C4-2B (cell line): ENCODE results near the gene ITIH5.

Experiments used
- H3K27ac ChIP-seq: fragments of 450-650 bp; 2 replicates; pipeline ENCODE4 v1.5.1; 2017
- CTCF ChIP-seq: fragments of 450-650 bp; conservative IDR thresholded peaks from 2 replicates; pipeline ENCODE4 v1.5.1; 2017; ENCODE audit warnings: mild to moderate bottlenecking
- ZFX ChIP-seq: fragments of 450-650 bp; IDR thresholded peaks from 2 replicates; pipeline ENCODE4 v1.6.1; 2017

Gene ITIH5

DNA sequence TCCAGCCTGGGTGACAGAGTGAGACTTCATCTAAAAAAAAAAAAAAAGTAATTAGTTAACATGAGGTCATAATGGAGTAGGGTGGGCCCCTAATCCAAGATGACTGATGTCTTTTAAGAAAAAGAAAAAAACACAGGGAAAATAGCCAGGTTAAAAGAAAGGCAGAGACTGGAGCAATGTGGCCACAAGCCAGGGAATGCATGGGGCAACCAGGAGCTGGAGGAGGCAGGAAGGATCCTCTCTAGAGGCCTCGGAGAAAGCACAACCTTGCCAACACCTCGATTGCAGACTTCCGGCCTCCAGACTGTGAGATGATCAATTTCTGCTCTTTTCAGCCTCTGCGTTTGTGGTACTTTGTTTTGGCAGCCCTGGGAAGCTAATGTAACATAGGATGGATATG, 121.5 kb downstream of the ITIH5 start:
- no peak overlapping the region for H3K27ac ChIP-seq
- TF ChIP-seq ZFX = no peak
- TF ChIP-seq CTCF = no peak

DNA sequence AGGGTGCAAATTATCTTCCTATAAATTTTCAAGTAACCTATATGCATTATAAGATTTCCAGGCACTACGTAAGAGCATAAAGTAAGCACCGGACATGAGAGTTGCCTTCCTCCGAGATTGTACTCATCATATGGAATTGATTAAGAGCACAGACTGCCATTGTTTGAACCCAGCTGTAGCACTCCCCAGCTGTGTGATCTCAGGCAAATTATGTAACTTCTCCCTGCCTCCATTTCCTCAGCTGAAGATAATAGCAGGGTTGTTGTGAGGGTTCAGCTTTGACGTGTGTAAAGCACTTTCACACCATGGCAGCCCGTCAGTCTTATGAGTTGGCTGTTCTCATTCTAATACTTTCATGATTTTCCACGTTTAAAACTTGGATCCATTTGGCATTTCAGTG, 122.6 kb downstream of the ITIH5 start:
- H3K27ac ChIP-seq = no peak overlapping the region
- TF ChIP-seq ZFX (no peak), CTCF (no peak)

DNA sequence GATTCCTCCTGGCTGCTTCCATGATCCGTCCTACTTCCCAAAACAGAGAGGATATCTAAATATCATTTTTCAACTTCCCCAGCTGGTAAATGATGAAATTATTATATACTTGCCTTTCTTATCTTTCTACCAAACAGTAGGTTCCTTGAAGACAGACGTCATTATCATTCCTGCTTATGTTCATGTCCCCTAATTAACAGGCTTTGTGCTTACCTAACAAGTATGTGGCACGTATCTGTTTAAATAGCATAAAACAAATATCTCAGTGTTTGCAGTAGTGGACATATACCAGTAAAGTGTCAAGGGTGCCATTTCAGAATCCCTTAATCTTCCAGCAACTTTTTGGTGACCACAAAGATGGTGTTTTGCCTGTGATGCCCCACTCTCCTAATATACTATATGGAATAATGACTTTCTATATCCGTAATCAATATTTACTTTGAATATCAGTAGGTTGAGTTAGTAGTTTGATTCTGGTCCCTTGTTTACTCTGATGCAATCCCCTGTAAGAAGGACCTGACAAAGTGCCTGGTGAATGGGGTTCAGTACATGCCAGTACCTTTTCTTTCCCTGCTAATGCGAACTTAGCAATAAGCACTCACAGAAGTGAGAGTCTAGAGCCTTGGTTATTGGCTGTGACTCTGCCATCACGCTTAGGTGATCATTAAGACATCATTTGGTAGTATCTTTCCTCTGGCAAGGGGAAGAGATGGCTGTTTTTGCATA, 124.4 kb downstream of the ITIH5 start:
- TF ChIP-seq CTCF (no peak), ZFX (no peak)
- H3K27ac ChIP-seq = no peak overlapping the region

DNA sequence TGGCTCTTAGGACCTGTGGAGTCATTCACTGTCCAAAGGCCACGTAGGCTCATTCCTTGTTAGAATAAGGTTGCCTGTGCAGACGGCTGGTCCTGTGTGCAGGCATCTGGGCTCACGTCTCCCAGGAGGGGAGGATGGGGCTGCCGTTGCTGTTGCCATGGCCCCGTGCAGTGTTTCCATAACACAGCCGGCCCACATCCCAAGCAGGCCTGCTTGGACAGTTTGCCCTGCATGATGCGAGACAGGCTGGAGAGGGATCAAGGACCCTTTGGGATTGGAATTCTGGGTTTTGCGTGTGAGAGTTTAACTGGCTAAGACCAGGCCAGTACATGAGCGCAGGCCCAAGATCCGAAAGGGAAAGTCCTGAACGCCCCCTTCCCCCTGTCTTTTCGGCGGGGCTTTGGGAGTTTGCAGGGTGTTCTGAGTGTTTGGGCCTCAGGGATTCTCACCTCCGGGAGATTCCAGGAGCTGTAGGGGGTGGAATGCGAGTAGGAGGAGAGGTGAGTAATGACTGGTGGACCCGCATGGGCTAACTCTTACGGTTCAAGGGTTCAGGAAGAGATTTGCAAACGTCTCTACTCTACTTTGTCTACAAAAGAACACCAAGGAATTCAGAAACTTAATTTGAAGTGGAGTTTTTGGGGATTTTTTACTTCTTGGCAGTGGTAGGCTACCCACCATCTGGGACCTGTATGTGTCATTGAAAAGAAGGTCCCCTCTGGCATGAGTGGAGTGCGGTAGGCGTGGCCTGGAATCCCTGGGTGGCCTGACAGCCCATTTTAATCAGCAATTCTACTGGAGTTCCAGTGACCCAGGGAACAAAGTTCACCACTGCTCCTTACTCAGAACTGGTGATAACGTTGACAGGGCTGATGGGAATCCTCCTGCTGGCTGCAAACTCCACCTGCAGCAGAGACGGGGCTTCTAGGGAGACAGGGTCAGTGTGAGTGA, 125.4 kb downstream of the ITIH5 start:
- no peak overlapping the region for H3K27ac ChIP-seq
- TF ChIP-seq ZFX = no peak
- no peak for TF ChIP-seq CTCF

DNA sequence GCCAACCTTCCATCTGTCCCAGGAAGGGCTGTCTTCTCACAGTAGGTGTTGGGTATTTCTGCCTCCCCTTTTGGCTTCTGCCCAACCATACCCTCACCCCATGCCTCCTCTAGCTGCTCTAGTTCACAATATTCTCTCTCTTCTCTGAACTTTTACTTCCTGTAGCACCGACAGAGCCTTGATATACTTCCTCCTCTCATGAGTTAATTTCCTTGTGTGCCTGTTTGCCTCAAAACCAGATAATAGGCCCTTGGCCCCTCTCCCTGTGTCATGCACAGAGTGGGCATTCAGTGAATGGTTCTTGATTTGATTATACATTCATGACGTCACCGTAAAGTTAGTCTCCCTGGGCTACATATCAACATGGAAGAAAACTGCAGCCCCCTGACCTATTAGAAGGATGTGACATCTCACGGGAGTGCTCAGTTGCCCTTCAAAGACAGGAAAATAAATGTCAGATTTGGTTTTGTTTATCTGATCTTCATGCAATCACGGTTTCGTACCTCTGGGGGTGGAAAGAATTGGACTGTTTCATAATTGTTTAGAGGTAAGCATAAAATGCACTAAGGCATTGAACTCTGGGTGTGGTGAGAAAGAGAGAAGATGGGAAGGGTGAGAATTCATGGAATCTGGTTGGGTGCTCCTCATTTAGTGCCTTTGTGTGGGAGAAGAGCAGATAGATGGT, 127.7 kb downstream of the ITIH5 start:
- TF ChIP-seq CTCF (no peak), ZFX (no peak)

GRCh38 chr10:7537126-7537525, 129.6 kb downstream of the ITIH5 start:
- TF ChIP-seq CTCF = no peak
- no peak for TF ChIP-seq ZFX
- H3K27ac ChIP-seq = no peak overlapping the region

More for the DNA sequence above, 127.7 kb downstream of the ITIH5 start:
- no peak overlapping the region for H3K27ac ChIP-seq
